ENCODE measurements around the gene SASH1. TPM values are rescaled to one million over a fixed set of nuclear protein-coding genes. Genes with fewer than 3 reads are reported as not detected.

The SASH1 gene
- total and polyA plus RNA-seq, 2 of the 8 experiments (the other 6 are each of a cell fraction or from before 2014, with no cell fraction given): 6.0 to 20.2 TPM

- no peak for TF ChIP-seq JUND (IDR thresholded peaks at IDR 0.05; ENCODE audit: low read length)
Observed at GRCh38 chr6:148416330-148416965, 73.8 kb downstream of the SASH1 start (continued).

Measured in H1 (cell line).